Lower leg skin (tissue), 4 donors: ENCODE data around the gene CDYL2. TPM values are rescaled to one million over a fixed set of nuclear protein-coding genes. Genes with fewer than 3 reads are reported as not detected.
"Not testable (repeated sequence)": the region's sequence is repeated elsewhere in the genome, so short reads cannot be mapped to it uniquely, and the experiment has no call there.

Source experiments
- DNase-seq, 2 donors: peaks; one replicate each; pipeline ENCODE4 v3.0.0-alpha.2; 2019; ENCODE audit warnings: low spot score in 2 of 2
- H3K4me3 ChIP-seq: fragments of 200-600 bp; sonication (generic); 2 replicates; pipeline ENCODE4 v1.5.1; 2017; ENCODE audit warnings: mild to moderate bottlenecking, low read depth; ENCODE audit not compliant: poor library complexity, severe bottlenecking
- POLR2A ChIP-seq, 2 donors: fragments of 450-650 bp; IDR thresholded peaks; one replicate each; pipeline ENCODE4 v1.6.1; 2016 to 2017; ENCODE audit warnings: antibody characterized with exemption in 2 of 2, mild to moderate bottlenecking in 1 of 2, moderate library complexity in 1 of 2
- WGBS, 2 donors: methylation state at CpG; one replicate each; pipeline ENCODE4 v1.1.5; 2018; 5-methylcytosine and 5-hydroxymethylcytosine counted together
- intact Hi-C: fragments of 100-400 bp; cut with DNase I; formaldehyde crosslinking; loops from one replicate; pipeline ENCODE4 v1.15.0; 2023; ENCODE audit warnings: low total_unique reads
- total RNA-seq, 4 donors: library from RNA; depleted of rRNA; stranded (reverse); fragments of >200 nt; gene quantifications; one replicate each; pipeline ENCODE4 v1.1.0, GENCODE V29; 2016
- TF ChIP-seq, protein P1 (sequence below), 3 donors: fragments of 450-650 bp; IDR thresholded peaks; one replicate each; pipeline ENCODE4 v1.5.1; 2016; ENCODE audit warnings: antibody characterized with exemption in 3 of 3, mild to moderate bottlenecking in 3 of 3, moderate library complexity in 2 of 3

Gene CDYL2
- total RNA-seq, 4 donors from 2014 or later = 1.3 to 1.9 (median 1.7) TPM

DNA sequence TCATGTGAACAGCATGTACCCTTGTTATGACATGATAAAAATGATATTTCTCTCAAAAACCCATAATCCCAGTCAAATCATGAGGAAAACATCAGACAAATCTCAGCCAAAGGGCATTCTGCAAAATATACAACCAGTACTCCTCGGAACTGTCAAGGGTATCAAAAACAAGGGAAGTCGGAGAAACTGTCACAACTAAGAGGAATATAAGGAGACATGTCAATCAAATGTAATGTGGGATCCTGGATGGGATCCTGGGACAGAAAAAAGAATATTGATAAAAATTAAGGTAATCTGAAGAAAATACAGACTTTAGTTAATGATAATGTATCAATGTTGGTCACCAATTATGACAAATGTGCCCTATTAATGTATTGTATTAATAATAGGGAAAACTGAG is 15.6 kb upstream of the CDYL2 start:
- DNase-seq = no peak
- H3K4me3 ChIP-seq = no peak overlapping the region
- TF ChIP-seq, protein P1, sequence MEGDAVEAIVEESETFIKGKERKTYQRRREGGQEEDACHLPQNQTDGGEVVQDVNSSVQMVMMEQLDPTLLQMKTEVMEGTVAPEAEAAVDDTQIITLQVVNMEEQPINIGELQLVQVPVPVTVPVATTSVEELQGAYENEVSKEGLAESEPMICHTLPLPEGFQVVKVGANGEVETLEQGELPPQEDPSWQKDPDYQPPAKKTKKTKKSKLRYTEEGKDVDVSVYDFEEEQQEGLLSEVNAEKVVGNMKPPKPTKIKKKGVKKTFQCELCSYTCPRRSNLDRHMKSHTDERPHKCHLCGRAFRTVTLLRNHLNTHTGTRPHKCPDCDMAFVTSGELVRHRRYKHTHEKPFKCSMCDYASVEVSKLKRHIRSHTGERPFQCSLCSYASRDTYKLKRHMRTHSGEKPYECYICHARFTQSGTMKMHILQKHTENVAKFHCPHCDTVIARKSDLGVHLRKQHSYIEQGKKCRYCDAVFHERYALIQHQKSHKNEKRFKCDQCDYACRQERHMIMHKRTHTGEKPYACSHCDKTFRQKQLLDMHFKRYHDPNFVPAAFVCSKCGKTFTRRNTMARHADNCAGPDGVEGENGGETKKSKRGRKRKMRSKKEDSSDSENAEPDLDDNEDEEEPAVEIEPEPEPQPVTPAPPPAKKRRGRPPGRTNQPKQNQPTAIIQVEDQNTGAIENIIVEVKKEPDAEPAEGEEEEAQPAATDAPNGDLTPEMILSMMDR (IDR thresholded peaks at IDR 0.05) = no peak
- 72 to 83% methylated on average over 2 of the region's 2 CpGs for WGBS, 2 donors
- intact Hi-C loops = no loop called here

DNA sequence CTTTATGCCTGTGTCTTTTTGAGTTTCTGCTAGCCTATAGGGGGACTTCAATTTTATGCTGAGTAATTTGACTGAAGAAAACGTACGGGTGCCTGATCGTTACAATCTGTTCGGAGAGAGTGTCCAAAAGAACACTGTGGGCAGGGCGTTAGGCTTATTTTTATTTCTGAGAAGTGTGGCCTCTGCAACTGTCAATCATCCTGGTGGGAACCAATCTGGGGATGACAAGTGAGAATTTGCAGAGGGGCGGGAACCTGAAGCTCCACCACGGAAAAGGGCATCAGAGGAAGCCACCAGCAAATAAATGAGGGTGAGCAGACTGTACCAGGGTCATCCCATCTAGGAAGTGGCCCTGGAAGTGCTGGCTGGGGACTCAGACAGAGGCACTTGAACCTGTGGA is 12.0 kb upstream of the CDYL2 start:
- intact Hi-C loops = no loop called here
- WGBS, 2 donors = 65 to 67% methylated on average over 7 of the region's 7 CpGs

DNA sequence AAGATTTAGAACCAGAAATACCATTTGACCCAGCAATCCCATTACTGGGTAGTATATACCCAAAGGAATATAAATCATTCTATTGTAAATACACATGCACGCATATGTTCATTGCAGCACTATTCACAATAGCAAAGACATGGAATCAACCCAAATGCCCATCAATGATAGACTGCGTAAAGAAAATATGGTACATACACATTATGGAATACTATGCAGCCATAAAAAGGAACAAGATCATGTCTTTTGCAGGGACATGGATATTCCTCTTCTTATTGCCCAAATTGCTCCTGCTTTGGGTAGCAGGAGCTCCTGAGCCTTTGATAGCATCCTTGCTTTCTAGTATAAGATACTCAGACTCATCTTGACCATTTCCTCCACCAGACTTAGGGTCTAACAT is 10.9 kb upstream of the CDYL2 start:
- intact Hi-C loops, H3K4me3 ChIP-seq, DNase-seq: not testable (repeated sequence)
- WGBS, 2 donors = 91 to 96% methylated on average over 2 of the region's 2 CpGs

More for the DNA sequence above, 12.0 kb upstream of the CDYL2 start:
- no peak for DNase-seq
- no peak overlapping the region for H3K4me3 ChIP-seq
- no peak for TF ChIP-seq POLR2A (IDR thresholded peaks at IDR 0.05)

DNA sequence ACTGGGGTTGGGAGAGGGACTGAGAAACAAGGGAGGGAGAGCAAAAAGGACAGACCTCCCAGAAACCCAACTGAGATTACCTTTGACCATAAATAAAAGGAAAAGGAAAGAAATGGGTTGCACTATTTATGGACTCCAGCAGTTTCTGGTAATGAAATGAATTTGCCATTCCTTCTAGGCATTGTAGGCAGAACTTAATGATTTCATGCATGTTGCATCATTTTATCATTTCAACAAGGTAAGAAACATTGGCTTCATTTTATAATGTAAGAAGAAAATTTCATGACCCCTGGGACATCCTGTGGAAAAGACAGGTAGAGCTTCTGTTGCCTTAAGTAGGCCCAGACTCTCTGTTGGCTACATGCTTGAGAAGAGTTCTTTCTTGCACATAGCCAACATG is 8.2 kb upstream of the CDYL2 start:
- intact Hi-C loops = no loop called here
- no peak overlapping the region for H3K4me3 ChIP-seq
- no peak for DNase-seq
- TF ChIP-seq, protein P1 (IDR thresholded peaks at IDR 0.05) = no peak
- no peak for TF ChIP-seq POLR2A (IDR thresholded peaks at IDR 0.05)

DNA sequence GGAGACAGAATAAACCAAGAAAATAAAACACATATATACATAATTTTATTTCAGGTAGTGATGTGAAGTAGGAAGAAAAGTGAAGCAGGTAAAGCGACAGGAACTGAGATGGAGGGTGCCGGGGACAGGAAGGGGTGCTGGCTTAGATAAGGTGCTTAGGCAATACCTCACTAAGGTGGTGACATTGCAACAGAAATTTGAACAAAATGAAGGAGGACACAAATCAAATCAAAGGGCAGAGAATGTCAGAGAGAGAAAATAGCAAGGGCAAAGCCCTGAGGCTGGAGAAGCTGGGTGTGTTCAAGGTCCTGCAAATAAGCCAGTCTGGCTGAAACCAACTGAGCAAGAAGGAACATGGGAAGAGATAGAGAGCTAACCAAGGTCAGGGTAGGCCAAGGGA is 5.0 kb upstream of the CDYL2 start:
- DNase-seq = no peak
- TF ChIP-seq, protein P1 (IDR thresholded peaks at IDR 0.05) = no peak
- TF ChIP-seq POLR2A (IDR thresholded peaks at IDR 0.05) = no peak
- WGBS, 2 donors = 86% methylated on average over 2 of the region's 2 CpGs
- intact Hi-C loops = no loop called here
- H3K4me3 ChIP-seq = no peak overlapping the region

DNA sequence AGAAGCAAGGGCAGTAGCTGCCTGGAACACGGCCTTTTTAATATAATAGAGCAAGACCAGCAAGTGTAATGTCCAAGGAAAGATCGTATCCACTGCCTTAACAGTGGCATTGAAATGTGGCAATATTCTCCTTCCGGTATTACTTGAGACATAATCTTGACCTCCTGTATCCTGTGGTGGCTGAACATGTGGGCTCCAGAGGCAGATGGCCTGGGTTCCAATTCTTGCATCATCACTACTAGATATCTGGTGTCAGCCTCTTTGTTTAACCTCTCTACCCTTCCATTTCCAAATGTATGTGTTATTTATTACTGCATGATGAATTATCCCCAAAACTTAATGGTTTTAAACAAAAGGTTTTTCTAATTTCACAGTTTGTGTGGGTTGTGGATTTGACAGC is 3.5 kb upstream of the CDYL2 start:
- intact Hi-C loops = no loop called here
- no peak for TF ChIP-seq POLR2A (IDR thresholded peaks at IDR 0.05)
- no peak overlapping the region for H3K4me3 ChIP-seq
- 85 to 86% methylated on average over 3 of the region's 3 CpGs for WGBS, 2 donors
- no peak for DNase-seq

DNA sequence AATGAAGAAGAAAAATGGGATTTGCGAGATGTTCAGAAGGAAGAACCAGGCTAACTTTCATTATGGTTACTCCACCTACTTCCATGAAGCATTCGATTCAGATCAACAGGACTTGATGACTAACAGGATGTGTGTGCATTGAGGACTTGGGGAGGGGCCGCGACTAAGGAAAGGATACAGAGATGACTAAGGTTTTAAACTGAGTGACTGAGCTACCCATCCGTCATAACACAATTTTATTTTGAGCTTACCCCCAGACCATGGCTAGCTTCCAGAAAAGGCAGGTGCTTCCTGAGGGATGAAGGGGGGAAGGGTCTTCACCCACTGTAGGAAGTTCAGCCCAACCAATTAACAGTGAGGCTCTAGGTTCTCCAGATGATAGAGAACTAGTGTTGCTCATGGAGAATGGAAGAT is 2.5 kb upstream of the CDYL2 start:
- no peak for DNase-seq
- WGBS, 2 donors = 43 to 51% methylated on average over 5 of the region's 5 CpGs
- intact Hi-C loops = no loop called here
- H3K4me3 ChIP-seq = no peak overlapping the region
- TF ChIP-seq, protein P1 (IDR thresholded peaks at IDR 0.05) = no peak
- TF ChIP-seq POLR2A (IDR thresholded peaks at IDR 0.05) = no peak
